HL-60 (cell line): ENCODE results near the gene AHI1.

Experiments used
- DNase-seq, 2 experiments: peaks; one replicate each; pipeline ENCODE4 v3.0.0-alpha.2; 2010 to 2020; ENCODE audit warnings: low read depth in 1 of 2, low spot score in 1 of 2
- H3K27ac ChIP-seq: fragments of 250-450 bp; sonication (Bioruptor Pico); replicated peaks from 2 replicates; pipeline ENCODE4 v1.5.1; 2020; ENCODE audit warnings: mild to moderate bottlenecking, moderate library complexity
- H3K27me3 ChIP-seq: fragments of 250-450 bp; sonication (Bioruptor Pico); 2 replicates; pipeline ENCODE4 v1.5.1; 2021; ENCODE audit warnings: mild to moderate bottlenecking, moderate library complexity; ENCODE audit not compliant: insufficient read depth, poor library complexity, severe bottlenecking
- H3K4me3 ChIP-seq: replicated peaks from 2 replicates; pipeline ENCODE4 v1.5.1; 2011; ENCODE audit warnings: mild to moderate bottlenecking, control low read depth, low read length; ENCODE audit not compliant: insufficient read depth
- GABPA ChIP-seq: IDR thresholded peaks from 2 replicates; pipeline ENCODE4 v1.6.1; 2012; ENCODE audit warnings: low read depth
- POLR2AphosphoS5 ChIP-seq: IDR thresholded peaks from 2 replicates; pipeline ENCODE4 v1.6.1; 2012; ENCODE audit warnings: low read depth
- SPI1 ChIP-seq: IDR thresholded peaks from 2 replicates; pipeline ENCODE4 v1.6.1; 2012; ENCODE audit warnings: low read depth, mild to moderate bottlenecking, borderline replicate concordance
- TF ChIP-seq, protein P1 (sequence below): IDR thresholded peaks from one replicate; pipeline ENCODE4 v1.5.1; 2011; ENCODE audit warnings: low read length, control low read depth, inconsistent platforms; ENCODE audit not compliant: insufficient read depth
- TF ChIP-seq, protein P2 (sequence below): IDR thresholded peaks from 2 replicates; pipeline ENCODE4 v1.6.1; 2012; ENCODE audit warnings: low read depth; ENCODE audit not compliant: insufficient replicate concordance

The AHI1 gene

DNA sequence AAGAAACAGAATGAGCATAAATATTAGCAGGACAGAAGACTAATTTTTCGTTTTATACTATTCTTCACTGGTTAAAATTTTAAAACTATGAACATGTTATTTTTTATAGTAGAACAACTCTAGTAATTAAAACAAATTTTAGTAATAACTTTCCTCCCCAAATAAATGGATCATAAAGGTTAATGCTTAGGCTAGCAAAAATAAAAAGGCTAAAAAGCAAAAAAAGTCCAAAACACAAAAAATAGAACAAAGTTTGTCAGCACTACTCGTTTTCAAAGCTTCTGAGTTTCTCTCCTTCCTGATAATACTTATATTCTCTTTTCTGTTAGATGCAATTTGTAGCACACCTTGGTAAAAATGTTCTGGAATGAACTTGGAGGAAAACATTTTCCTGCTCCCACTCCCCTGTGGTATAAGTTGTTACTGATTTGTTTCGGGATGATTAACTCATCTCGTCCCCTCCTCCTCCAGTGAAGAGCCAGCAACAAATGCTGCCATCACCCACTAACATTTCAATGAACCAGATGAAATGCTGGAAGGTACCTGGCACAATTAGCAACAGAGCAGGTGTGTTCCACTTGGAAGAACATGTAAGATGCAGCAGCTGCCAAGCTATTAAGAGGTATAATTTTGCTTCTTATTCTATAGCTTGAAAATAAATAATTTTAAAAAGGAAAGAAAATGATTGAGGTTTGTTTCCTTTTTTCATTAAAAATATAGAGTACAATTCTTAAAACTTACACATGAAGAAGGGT lies 185.9 kb downstream of the AHI1 start:
- no peaks in the 10 kb centered on the region for H3K27me3 ChIP-seq
- no peak for DNase-seq
- no peak overlapping the region for H3K27ac ChIP-seq
- no peak overlapping the region for H3K4me3 ChIP-seq
- TF ChIP-seq, protein P1, sequence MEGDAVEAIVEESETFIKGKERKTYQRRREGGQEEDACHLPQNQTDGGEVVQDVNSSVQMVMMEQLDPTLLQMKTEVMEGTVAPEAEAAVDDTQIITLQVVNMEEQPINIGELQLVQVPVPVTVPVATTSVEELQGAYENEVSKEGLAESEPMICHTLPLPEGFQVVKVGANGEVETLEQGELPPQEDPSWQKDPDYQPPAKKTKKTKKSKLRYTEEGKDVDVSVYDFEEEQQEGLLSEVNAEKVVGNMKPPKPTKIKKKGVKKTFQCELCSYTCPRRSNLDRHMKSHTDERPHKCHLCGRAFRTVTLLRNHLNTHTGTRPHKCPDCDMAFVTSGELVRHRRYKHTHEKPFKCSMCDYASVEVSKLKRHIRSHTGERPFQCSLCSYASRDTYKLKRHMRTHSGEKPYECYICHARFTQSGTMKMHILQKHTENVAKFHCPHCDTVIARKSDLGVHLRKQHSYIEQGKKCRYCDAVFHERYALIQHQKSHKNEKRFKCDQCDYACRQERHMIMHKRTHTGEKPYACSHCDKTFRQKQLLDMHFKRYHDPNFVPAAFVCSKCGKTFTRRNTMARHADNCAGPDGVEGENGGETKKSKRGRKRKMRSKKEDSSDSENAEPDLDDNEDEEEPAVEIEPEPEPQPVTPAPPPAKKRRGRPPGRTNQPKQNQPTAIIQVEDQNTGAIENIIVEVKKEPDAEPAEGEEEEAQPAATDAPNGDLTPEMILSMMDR: no peak
- no peak for TF ChIP-seq POLR2AphosphoS5
- TF ChIP-seq GABPA: no peak
- TF ChIP-seq, protein P2, sequence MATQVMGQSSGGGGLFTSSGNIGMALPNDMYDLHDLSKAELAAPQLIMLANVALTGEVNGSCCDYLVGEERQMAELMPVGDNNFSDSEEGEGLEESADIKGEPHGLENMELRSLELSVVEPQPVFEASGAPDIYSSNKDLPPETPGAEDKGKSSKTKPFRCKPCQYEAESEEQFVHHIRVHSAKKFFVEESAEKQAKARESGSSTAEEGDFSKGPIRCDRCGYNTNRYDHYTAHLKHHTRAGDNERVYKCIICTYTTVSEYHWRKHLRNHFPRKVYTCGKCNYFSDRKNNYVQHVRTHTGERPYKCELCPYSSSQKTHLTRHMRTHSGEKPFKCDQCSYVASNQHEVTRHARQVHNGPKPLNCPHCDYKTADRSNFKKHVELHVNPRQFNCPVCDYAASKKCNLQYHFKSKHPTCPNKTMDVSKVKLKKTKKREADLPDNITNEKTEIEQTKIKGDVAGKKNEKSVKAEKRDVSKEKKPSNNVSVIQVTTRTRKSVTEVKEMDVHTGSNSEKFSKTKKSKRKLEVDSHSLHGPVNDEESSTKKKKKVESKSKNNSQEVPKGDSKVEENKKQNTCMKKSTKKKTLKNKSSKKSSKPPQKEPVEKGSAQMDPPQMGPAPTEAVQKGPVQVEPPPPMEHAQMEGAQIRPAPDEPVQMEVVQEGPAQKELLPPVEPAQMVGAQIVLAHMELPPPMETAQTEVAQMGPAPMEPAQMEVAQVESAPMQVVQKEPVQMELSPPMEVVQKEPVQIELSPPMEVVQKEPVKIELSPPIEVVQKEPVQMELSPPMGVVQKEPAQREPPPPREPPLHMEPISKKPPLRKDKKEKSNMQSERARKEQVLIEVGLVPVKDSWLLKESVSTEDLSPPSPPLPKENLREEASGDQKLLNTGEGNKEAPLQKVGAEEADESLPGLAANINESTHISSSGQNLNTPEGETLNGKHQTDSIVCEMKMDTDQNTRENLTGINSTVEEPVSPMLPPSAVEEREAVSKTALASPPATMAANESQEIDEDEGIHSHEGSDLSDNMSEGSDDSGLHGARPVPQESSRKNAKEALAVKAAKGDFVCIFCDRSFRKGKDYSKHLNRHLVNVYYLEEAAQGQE: no peak
- no peak for TF ChIP-seq SPI1

DNA sequence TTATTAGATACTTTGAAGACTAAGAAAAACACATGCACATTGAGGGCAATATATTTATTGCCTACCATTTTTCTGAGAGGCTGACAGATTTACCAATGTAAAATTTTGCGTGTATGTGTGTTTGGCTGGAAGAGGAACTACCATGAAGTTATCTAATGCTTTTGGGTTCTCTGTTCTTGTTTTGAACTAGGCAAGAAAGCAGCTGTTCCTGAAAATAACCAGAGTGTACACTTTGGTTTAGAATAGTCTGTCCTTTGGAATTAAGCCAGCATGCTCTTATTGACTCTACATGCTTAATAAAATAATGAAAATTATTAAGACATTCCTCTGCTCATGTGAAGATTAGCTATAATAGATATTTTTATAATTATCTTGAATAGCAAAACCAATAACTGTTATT lies 187.2 kb downstream of the AHI1 start:
- TF ChIP-seq, protein P1: no peak
- TF ChIP-seq SPI1 (peak; percentile 61; the same call in 1 of the 2 replicates), POLR2AphosphoS5 (no peak), GABPA (no peak)
- TF ChIP-seq, protein P2: no peak
- DNase-seq: peak in 1 of 2 experiments; percentile 54
- Histone ChIP-seq H3K27ac (no peak overlapping the region), H3K27me3 (no peaks in the 10 kb centered on the region), H3K4me3 (no peak overlapping the region)

DNA sequence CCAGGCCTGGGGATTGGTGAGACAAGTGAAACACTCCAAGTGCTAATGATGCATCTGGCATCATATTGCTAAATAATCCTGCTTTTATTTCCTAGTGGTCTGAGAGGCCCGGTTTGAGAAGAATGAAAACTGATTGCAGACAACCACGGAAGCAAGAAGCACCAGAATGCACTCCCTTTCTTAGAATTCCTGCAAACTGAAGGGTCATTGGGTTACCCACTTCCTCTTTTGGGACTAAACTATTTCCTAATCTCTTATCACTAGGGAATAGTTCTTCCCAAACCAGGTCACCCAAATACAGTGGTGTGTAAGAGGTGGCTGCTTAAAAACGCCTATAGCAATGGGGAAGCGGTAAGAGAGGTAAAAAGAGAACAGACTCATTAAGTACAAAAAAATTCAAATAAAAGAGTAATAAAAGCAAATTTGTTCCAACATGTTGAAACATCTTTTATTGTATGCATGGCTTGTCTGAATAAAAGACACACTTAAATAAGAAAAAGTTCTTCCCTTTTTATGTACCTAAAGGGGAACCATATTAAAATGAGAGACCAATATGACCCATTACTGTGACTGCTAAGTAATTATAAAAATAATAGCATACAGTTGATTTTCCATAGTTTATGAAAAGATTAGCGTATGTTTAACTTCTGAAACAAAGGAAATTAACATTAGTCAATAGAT lies 190.7 kb downstream of the AHI1 start:
- TF ChIP-seq POLR2AphosphoS5: 0 out of 2 replicates have a peak, but pooled peaks have one; percentile 43
- peak; percentile 96 for TF ChIP-seq SPI1
- TF ChIP-seq, protein P2: no peak
- TF ChIP-seq, protein P1: no peak
- TF ChIP-seq GABPA: no peak
- Histone ChIP-seq H3K27ac (peak overlapping the region; percentile 1; the same call in 1 of the 2 replicates), H3K27me3 (no peaks in the 10 kb centered on the region), H3K4me3 (no peak overlapping the region)
- peak in 1 of 2 experiments; percentile 65 for DNase-seq
